T1000 (cell line): ENCODE results near the gene LOXHD1.

Experiments
- DNase-seq: peaks from one replicate; lab custom pipeline; 2025; ENCODE audit warnings: mixed read lengths; lab: John Stamatoyannopoulos, UW

The LOXHD1 gene, protein sequence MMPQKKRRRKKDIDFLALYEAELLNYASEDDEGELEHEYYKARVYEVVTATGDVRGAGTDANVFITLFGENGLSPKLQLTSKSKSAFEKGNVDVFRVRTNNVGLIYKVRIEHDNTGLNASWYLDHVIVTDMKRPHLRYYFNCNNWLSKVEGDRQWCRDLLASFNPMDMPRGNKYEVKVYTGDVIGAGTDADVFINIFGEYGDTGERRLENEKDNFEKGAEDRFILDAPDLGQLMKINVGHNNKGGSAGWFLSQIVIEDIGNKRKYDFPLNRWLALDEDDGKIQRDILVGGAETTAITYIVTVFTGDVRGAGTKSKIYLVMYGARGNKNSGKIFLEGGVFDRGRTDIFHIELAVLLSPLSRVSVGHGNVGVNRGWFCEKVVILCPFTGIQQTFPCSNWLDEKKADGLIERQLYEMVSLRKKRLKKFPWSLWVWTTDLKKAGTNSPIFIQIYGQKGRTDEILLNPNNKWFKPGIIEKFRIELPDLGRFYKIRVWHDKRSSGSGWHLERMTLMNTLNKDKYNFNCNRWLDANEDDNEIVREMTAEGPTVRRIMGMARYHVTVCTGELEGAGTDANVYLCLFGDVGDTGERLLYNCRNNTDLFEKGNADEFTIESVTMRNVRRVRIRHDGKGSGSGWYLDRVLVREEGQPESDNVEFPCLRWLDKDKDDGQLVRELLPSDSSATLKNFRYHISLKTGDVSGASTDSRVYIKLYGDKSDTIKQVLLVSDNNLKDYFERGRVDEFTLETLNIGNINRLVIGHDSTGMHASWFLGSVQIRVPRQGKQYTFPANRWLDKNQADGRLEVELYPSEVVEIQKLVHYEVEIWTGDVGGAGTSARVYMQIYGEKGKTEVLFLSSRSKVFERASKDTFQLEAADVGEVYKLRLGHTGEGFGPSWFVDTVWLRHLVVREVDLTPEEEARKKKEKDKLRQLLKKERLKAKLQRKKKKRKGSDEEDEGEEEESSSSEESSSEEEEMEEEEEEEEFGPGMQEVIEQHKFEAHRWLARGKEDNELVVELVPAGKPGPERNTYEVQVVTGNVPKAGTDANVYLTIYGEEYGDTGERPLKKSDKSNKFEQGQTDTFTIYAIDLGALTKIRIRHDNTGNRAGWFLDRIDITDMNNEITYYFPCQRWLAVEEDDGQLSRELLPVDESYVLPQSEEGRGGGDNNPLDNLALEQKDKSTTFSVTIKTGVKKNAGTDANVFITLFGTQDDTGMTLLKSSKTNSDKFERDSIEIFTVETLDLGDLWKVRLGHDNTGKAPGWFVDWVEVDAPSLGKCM (N-terminal part only)

DNA sequence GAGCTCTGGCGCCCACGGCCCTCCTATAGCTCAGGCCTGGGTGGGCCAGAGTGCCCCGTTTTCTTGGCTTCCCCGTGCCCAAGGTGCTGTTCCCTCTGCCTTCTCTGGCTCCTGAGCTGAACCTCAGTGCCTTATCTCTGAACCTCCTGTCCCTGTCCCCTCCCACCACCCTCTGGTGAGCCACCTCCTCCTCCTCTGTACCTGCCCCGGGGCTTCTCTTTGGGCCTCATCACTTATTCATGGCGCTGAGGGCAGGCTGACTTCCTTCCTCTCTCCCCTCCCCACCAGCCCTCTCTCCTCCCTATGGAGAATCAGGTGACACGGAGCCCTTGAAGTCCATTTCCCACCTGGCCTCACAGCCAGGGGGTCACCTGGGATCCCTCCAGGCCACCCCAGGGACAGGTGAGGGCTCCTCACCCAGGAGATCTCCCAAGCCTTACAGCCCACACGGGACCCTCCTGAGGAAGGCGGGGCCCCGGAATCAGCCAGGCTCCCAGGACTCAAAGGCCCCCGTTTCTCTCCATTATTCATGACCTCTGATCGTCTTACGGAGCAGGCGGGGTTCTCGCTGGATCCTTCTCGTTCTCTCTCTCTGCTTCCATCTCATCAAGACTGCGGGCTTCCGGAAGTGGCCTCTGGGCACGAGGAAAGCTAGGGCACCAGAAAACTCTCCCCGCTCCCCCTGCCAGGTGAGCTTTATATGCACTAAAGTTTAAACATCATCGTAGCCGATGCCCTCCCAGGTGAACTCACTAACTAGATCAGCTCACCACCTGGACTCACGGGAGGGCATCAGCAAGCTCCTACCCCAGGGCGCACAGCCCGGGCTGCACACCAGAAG is at the start of gene LOXHD1:
Gene LOXHD1, minus strand, starts transcription at position 106 of the 841 bp plus-strand sequence. CDS start 187 bp downstream, outside the sequence.
- no peak for DNase-seq

DNA sequence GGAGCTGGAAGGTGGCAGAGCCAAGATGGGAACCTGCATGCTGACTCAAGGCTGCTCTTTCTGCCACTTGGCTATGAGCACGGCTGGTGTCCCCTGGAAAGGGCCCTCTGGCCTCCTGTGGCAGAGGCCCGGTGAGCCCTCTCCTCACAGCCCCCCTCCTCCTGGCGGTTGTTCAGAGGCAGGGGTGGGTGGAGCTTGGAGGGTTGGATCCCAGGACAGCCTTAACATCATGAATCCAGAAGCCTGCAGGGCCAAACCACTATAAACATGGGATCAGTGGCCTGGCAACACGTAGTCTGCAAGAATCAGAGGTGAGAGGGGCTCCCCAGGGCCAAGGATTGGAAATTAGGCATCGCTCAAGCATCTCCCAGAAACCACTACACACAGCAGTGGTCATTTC is 48.5 kb upstream of the LOXHD1 start:
- no peak for DNase-seq

DNA sequence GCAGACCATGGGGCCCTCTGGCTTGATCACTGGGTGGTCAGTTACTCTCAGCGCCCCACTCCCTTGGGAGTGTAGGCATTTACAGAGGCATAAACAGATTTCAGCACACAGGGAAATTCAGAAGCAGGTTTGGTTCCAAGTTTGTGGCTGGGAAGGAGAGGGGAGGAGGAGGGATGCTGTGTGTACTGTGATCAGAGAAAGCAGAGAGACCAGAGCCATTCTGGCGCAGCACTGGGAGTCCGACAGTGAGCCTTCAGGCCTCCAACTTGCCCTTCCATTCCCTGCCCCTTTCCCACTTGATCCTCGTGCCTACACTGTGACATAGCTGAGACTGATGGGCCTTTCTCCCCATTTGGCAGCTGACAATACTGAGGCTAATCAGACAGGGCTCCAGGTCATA is 47.8 kb upstream of the LOXHD1 start:
- DNase-seq, result no peak

DNA sequence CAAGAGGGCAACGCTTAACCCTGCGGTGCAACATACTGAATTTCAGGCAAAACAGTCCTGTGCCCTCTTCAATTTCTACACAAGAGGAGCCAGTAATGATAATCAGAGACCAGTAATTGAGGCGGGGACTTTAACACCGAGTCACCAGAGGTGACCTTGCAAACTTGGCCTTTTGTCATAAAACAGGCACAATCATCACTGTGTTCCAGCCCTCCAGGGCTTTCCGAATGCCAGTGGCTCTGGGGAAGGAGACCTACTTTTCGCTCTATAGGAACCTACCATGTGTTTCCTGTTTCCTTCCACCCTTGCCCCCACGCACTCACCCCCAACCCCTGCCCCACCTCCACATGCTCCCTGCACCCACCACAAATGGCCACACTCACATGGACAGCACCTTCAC is 47.2 kb upstream of the LOXHD1 start:
- no peak for DNase-seq

GRCh38 chr18:46702471-46702870 is 45.5 kb upstream of the LOXHD1 start:
- no peak for DNase-seq

DNA sequence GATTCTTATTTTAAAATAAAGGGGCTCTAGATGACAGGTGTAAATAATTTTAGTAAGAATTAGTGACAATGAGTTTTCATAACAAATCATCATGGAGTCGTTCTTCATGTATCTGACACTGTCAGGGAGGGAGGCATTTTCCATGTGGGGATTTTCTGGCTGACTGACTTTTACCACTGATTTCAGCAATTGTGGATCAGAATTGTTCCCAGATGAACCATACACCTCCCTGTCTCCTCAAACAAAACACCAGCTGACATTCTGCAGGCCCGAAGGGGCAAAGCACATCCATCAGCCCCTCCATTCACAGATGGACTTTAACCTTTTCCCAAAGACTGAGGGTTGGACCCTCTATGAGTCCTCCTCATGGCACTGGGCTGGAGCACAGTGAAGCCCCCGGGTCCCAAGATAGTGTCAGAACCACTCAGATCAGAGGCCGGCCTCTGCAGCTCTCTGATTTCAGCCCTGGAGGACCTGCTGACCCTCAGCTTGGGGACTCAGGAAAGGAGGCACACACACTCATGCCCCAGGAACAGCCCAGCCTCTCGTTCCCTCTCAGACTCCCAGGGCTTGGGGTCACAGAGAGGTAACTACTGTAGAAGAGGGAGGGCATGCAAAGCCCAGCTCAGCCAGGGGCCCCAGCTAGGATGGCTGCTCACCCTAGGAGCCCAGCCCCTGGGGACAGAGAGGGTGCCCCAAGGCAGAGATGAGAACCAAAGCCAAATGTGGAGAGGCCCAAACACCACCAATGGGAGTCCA is 43.2 kb upstream of the LOXHD1 start:
- DNase-seq, result no peak

- no peak for DNase-seq
Measured at GRCh38 chr18:46696702-46697101, 39.7 kb upstream of the LOXHD1 start.

- DNase-seq, result no peak
Measured at GRCh38 chr18:46696268-46696667, 39.2 kb upstream of the LOXHD1 start.

DNA sequence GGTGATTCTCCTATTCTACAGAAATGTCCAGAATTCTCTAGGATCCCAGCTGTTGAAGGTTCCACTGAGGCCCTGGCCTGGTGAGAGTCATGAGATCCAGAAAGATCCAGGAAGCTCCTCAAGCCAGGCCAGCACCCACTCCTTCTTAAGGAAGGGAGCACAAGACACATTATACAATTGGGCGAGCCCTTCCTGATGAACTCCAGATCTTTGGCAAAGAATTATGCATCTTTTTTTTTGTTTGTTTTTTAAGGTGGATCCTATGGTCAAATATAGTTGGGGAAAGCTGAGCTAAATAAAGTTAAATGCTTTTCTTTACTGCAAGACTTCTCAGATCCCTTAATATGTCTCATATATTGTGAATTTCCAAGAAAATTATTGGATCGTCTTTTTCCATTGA is 37.0 kb upstream of the LOXHD1 start:
- DNase-seq, result no peak

GRCh38 chr18:46688853-46689525 is 32.0 kb upstream of the LOXHD1 start:
- no peak for DNase-seq

- DNase-seq, result no peak
Measured at GRCh38 chr18:46686186-46686585, 29.2 kb upstream of the LOXHD1 start.

- no peak for DNase-seq
Measured at GRCh38 chr18:46683252-46683651, 26.2 kb upstream of the LOXHD1 start.

DNA sequence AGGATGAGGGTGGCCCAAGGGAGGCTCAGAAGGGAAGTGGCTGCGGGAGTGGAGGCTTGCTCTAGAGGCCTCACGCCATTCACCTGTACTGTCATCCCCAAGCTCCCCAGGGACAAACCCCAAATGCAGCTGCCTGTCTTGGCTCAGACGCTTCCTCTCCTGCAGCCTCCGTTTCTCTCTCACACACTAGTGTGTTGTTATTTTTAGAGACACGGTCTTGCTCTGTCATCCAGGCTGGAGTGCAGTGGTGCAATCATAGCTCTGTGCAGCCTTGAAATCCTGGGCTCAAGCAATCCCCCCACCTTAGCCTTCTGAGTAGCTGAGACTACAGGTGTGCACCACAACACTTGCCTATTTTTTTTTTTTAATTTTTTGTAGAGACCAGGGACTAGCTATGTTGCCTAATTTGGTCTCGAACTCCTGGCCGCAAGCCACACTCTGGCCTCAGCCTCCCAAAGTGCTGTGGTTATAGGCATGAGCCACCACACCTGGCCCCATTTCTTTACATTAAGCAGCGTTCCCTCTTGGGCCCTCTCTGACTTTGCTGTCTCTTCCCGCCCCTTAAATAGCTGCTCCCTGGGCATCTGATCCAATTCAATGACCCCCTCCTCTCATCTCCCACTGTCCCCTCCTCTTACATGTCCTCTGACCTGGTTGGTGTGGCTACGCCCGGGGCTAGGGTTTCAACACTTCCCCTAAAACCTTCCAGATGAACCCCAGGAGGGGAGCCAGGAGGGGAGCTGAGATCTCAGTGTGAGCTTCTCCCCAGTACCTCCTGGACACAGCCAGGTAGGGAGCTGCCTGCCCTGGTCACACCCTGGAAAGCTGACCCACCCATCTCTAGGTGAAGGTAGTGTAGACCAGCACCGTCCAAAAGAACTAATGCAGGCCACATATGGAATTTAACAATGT is 24.0 kb upstream of the LOXHD1 start:
- no peak for DNase-seq

- DNase-seq, result no peak
Measured at GRCh38 chr18:46679846-46680598, 23.0 kb upstream of the LOXHD1 start.

DNA sequence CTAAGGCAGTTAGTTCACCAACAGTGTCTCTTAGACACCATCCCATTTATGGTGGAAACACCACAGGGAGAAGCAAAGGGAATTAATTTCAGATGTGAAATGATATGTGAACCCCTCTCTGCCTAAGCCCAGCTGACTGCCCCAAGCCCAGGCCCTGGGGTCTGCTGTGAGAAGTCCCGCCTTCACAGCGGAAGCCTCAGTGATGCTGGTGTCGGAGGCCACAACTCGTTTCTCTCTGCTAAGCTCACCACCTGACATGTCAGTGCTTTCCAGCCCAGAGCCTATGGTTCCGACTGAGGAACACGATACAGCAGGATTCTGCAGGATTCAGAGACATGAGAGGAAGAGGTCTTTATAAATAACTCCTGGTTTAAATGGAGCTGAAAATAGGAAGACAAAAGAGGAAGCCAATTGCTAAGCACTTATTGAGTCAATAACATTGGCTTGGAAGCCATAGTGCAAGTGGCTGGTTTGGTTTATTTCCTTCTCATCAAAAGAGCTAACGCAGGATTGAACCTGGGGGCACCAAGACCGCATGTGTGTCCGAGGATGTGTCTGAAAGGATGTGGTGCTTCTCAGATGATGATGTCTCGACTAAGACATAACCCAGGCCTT is 21.9 kb upstream of the LOXHD1 start:
- no peak for DNase-seq

DNA sequence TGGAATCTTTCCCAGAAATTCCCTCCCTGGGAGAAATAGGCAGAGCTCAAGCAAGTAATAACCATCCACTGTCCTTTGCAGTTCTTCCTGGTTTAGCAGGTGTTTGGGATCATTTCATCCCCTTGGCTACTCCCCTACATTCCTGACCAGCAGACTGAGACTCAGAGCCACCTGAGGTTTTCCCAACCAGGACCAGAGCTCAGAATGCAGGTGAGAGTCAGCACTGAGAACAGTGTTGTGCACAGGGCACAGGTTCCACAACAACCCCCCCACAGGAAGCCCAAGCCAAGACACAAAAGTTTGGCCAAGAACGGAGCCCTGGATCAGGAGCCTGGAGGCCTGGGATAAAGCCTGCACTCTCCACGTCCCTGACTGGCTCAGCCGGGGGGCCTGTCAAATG is 21.0 kb upstream of the LOXHD1 start:
- no peak for DNase-seq

- no peak for DNase-seq
Measured at GRCh38 chr18:46677611-46678010, 20.6 kb upstream of the LOXHD1 start.
